Choroid plexus epithelial cell (primary cell): ENCODE measurements around the gene KRTAP12-1.

Source experiments
- DNase-seq: peaks from one replicate; pipeline ENCODE4 v3.0.0-alpha.2; 2010; ENCODE audit warnings: low read depth
- H3K4me3 ChIP-seq: 2 replicates; pipeline ENCODE4 v1.5.1; 2011; ENCODE audit warnings: low read depth, mild to moderate bottlenecking, control low read depth, low read length, moderate library complexity
- CTCF ChIP-seq: conservative IDR thresholded peaks from 2 replicates; pipeline ENCODE4 v1.5.1; 2011; ENCODE audit warnings: low read depth, mild to moderate bottlenecking, control low read depth, inconsistent platforms, low read length, moderate library complexity

Gene KRTAP12-1, protein sequence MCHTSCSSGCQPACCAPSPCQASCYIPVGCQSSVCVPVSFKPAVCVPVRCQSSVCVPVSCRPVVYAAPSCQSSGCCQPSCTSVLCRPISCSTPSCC

GRCh38 chr21:44681861-44682579 is at the start of gene KRTAP12-1:
Gene KRTAP12-1, minus strand, starts transcription at chr21:44682163. Its CDS starts 40 bp downstream, at chr21:44682123.
- no peak for TF ChIP-seq CTCF
- no peak within 1 kb of the TSS for H3K4me3 ChIP-seq
- no peak for DNase-seq

DNA sequence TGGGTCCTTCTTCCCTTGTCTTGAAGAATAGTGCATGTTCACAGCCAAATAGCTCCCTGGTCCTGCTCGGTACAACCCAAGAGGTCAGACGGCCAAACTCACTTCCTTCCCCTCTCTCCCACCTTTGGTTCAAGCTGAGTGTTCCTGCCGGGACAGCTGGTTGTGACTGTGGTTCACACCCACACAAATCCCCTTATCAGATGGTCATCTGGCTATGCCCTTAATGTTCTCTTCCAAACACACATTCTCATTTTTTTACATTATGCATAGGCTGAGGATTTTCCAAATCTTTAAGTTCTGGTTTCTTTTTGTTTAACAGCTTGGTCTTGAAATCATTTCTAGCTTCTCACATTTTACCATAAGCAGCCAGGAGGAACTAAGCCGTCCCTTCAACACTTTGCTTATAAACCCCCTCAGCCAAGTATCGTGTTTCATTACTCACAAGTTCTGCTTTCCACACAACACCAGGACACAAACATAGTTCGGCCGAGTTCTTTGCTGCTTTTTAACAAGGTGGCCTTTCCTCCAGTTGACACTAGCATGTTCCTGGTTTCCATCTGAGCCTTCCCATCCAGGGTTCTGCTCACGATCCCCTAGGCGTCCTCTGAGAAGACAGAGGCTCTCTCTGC is 49.1 kb upstream of the KRTAP12-1 start:
- peak; percentile 5 for DNase-seq

GRCh38 chr21:44730028-44730395 is 48.0 kb upstream of the KRTAP12-1 start:
- no peak for DNase-seq
- no peak for TF ChIP-seq CTCF
- no peak overlapping the region for H3K4me3 ChIP-seq

More for the DNA sequence above, 49.1 kb upstream of the KRTAP12-1 start:
- no peak overlapping the region for H3K4me3 ChIP-seq
- TF ChIP-seq CTCF = no peak

DNA sequence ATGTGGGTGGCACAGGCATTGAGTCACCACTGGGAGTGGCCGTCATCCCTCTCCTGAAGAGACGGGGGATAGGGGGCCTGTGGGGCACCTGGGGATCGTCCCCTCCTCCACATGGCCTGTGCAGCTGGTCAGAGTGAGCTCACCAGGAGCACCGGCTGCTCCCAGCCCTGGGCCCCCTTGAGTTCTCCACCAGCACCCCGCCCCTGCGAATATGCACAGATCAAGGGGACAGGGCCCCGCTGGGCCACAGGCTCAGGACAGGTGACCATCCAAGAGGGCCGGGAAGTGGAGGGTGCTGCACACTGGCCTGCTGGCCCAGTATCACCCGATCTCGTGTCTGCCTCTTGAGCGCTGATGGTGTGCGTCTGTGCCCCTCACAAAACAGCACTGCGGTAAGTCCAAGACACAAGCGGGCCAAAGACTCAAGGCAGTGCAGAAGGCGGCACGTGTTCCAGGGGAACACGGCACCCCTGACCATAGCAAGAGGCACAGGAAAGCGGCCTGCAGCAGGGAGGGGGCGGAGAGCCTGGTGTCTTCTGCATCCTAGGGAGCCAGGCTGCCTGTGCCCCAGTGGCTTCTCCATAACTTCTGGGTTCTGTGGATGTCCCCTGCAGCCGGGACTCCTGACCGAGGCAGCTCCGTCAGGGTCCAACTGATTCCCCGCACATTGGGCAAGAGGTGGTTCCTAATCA is 47.5 kb upstream of the KRTAP12-1 start:
- DNase-seq = no peak
- TF ChIP-seq CTCF = no peak
- H3K4me3 ChIP-seq = no peak overlapping the region

DNA sequence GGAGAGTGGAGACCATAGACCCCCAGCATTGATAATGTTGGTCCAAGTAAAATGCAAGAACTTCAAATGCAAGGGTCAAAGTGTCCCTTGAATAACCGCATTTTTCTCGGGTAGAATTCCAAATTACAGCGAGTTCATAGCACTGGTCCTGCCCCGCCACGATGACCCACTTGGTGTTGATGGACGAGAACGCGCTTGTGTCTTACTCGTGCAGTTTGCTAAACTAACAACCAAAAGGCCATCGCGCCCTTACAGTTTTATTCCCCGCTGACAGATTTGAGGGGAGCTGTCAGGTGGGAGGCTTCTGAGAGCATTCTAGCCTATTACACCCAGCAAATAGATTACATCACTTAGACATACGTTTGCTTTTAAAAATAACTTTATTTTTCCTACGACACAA is 46.8 kb upstream of the KRTAP12-1 start:
- DNase-seq = no peak
- H3K4me3 ChIP-seq = no peak overlapping the region
- TF ChIP-seq CTCF = no peak

GRCh38 chr21:44727757-44728156 is 45.8 kb upstream of the KRTAP12-1 start:
- TF ChIP-seq CTCF = no peak
- DNase-seq = no peak

More at GRCh38 chr21:44727757-44728156, 45.8 kb upstream of the KRTAP12-1 start:
- no peak overlapping the region for H3K4me3 ChIP-seq
